ENCODE data around the gene ITPR1. TPM values are rescaled to one million over a fixed set of nuclear protein-coding genes. Genes with fewer than 3 reads are reported as not detected.

The ITPR1 gene
- total and polyA plus RNA-seq, 8 donors = 34.8 to 57.3 (median 42.0) TPM

DNA sequence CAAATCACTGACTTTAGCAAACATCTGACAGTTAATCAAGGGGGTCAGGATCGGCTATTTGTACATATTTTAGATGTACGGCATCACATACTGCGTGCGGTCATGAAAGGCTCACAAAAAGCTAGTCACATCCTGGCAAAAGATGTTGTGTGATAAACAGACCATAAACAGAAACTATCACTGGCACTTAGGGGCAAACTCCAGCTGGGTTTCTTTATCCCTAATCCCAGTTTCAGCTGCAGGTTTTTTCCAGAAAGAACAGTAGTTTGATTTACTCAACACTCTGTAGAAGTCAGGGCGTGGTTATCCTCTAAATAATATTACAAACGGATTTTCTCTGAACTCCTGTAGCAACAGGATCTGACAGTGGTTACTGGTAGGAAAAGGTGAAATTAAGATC lies 373.7 kb downstream of the ITPR1 start:
- H3K27me3 ChIP-seq = no peaks in the 10 kb centered on the region
- H3K4me1 ChIP-seq = peaks cover 15 to 44% of the 10 kb centered on the region in 2 donors
- DNase-seq (peak in 2 of 4 donors; percentile 50 to 59), ATAC-seq (no peak)
- TF ChIP-seq, protein P1, sequence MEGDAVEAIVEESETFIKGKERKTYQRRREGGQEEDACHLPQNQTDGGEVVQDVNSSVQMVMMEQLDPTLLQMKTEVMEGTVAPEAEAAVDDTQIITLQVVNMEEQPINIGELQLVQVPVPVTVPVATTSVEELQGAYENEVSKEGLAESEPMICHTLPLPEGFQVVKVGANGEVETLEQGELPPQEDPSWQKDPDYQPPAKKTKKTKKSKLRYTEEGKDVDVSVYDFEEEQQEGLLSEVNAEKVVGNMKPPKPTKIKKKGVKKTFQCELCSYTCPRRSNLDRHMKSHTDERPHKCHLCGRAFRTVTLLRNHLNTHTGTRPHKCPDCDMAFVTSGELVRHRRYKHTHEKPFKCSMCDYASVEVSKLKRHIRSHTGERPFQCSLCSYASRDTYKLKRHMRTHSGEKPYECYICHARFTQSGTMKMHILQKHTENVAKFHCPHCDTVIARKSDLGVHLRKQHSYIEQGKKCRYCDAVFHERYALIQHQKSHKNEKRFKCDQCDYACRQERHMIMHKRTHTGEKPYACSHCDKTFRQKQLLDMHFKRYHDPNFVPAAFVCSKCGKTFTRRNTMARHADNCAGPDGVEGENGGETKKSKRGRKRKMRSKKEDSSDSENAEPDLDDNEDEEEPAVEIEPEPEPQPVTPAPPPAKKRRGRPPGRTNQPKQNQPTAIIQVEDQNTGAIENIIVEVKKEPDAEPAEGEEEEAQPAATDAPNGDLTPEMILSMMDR (IDR thresholded peaks at IDR 0.05) = no peak
- peak overlapping the region; percentile 93 to 98 for H3K27ac ChIP-seq
- H3K36me3 ChIP-seq = no peaks in the 10 kb centered on the region
- peaks cover 0 to 4% of the 10 kb centered on the region in 2 donors for H3K9me3 ChIP-seq
- no peak overlapping the region for H3K4me3 ChIP-seq
- intact Hi-C loops (cut with DNase I) = no loop called here

DNA sequence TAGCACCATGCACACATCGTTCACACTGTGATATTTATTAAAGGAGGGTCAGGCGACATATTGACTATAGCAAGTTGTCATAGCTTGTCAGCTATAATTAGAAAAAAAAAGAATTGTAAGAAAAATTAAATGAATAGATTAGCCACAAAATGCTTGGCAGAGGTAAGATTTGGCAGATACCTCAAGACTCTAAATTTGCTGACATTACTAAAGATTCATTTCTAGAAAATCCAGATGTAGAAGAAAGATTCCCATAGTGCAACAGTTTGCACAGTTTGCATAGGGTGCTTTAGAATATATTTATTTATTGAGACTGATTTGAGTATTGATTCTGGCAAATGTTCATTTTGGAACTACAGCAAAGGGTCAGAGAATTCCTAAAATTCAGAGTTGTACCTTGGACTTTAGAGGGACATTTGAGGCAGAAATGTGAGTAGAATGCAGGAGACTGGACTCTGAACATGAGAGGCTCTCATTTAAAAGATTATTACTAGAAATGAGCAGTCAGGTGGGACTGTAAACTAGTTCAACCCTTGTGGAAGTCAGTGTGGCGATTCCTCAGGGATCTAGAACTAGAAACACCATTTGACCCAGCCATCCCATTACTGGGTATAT lies 384.1 kb downstream of the ITPR1 start:
- H3K4me3 ChIP-seq = no peak overlapping the region
- H3K27me3 ChIP-seq = no peaks in the 10 kb centered on the region
- intact Hi-C loops (cut with DNase I) = no loop called here
- TF ChIP-seq, protein P1 (IDR thresholded peaks at IDR 0.05) = no peak
- no peak overlapping the region for H3K27ac ChIP-seq
- no peak for ATAC-seq
- no peaks in the 10 kb centered on the region for H3K9me3 ChIP-seq
- no peaks in the 10 kb centered on the region for H3K4me1 ChIP-seq
- H3K36me3 ChIP-seq = no peaks in the 10 kb centered on the region
- DNase-seq = no peak

DNA sequence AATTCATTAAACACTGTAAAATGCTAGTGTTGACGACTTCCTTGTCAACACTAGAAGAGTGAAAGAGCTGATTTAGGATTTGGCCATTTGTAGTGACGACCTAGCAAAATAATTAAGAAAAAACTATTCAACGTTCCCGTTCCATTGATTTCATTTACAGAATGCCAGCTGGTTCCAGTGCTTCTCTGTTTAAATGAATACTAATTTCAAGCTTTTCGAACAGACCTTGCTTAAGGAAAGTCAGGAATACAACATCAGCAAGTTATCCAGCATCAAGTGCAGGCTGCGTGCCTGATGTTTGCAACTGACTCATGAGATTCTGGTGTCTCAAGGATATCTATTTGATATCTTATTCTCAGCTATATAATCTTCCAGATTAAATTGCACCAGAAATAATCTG lies 387.7 kb downstream of the ITPR1 start:
- H3K9me3 ChIP-seq = no peaks in the 10 kb centered on the region
- no peak overlapping the region for H3K27ac ChIP-seq
- no peak for ATAC-seq
- no peaks in the 10 kb centered on the region for H3K4me1 ChIP-seq
- TF ChIP-seq, protein P1 (IDR thresholded peaks at IDR 0.05) = no peak
- no peak for DNase-seq
- H3K27me3 ChIP-seq = no peaks in the 10 kb centered on the region
- H3K36me3 ChIP-seq = no peaks in the 10 kb centered on the region
- intact Hi-C loops (cut with DNase I) = no loop called here
- H3K4me3 ChIP-seq = no peak overlapping the region

DNA sequence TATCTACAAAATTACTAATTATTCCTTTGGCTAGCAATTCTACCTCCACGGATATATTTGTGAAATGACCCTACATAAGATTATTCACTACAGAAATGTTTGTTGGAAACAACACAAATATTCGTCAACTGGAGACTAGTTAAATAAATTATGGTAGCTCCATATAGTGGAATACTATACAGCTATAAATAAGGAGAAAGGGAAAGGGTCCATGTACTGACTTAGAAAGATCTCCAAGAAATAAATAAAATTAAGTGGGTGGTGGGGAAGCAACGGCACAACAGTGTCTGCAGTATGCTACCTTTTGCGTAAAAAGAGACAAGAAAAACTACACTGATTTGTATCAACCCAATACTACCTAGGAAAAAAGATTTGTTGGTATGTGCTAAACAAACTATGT lies 389.4 kb downstream of the ITPR1 start:
- H3K27me3 ChIP-seq = no peaks in the 10 kb centered on the region
- TF ChIP-seq, protein P1 (IDR thresholded peaks at IDR 0.05) = no peak
- ATAC-seq = no peak
- H3K36me3 ChIP-seq = no peaks in the 10 kb centered on the region
- intact Hi-C loops (cut with DNase I) = no loop called here
- DNase-seq = no peak
- no peaks in the 10 kb centered on the region for H3K4me1 ChIP-seq
- no peak overlapping the region for H3K4me3 ChIP-seq
- H3K27ac ChIP-seq = no peak overlapping the region
- H3K9me3 ChIP-seq = no peaks in the 10 kb centered on the region

DNA sequence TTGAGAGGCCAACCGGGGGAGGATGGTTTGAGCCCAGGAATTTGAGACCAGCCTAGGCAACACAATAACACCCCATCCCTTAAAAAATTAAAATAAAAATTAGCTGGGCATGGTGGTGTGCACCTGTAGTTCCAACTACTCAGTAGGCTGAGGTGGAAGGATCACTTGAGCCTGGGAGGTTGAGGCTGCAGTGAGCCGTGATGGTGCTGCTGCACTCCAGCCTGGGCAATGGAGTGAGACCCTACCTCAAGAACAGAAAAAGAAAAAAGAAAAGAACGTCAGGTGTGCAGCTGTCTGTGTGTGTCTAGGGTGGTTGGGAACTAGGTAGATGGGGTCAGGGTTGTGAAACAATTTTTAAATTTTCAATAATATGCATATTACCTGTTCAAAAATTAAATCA lies 389.9 kb downstream of the ITPR1 start:
- Histone ChIP-seq H3K27me3 (no peaks in the 10 kb centered on the region), H3K36me3 (no peaks in the 10 kb centered on the region), H3K4me3 (no peak overlapping the region), H3K27ac (no peak overlapping the region), H3K9me3 (no peaks in the 10 kb centered on the region), H3K4me1 (no peaks in the 10 kb centered on the region)
- TF ChIP-seq, protein P1 (IDR thresholded peaks at IDR 0.05) = no peak
- no peak for DNase-seq
- no peak for ATAC-seq
- intact Hi-C loops (cut with DNase I) = no loop called here

All from left lung (tissue), 10 donors.